Spleen (tissue), 11 donors: ENCODE results near the gene ADAMTS12. TPM values are rescaled to one million over a fixed set of nuclear protein-coding genes. Genes with fewer than 3 reads are reported as not detected.

Experiments used
- DNase-seq: peaks from one replicate; pipeline ENCODE4 v3.0.0-alpha.2; 2020
- H3K27ac ChIP-seq, 8 donors: fragments of 200-600 bp; sonication (generic) in 7 of 8; 1 replicate in 4 of 8; 2 replicates in 4 of 8; pipeline versions ENCODE4 v1.5.0 to v1.8.0; 2016 to 2021; ENCODE audit warnings: inconsistent platforms in 4 of 8, mild to moderate bottlenecking in 4 of 8, moderate library complexity in 1 of 8
- H3K27me3 ChIP-seq, 7 donors: fragments of 200-600 bp; sonication (generic) in 6 of 7; replicated peaks in 1 of 7; 1 replicate in 4 of 7; 2 replicates in 3 of 7; pipeline versions ENCODE4 v1.5.0 to v1.8.0; 2016 to 2021; ENCODE audit warnings: inconsistent platforms in 3 of 7, mild to moderate bottlenecking in 1 of 7
- H3K36me3 ChIP-seq, 6 donors: fragments of 200-600 bp; sonication (generic) in 5 of 6; 1 replicate in 4 of 6; 2 replicates in 2 of 6; pipeline versions ENCODE4 v1.5.0 to v1.8.0; 2016 to 2021; ENCODE audit warnings: inconsistent platforms in 2 of 6
- H3K4me1 ChIP-seq, 6 donors: fragments of 200-600 bp; sonication (generic) in 5 of 6; 1 replicate in 3 of 6; 2 replicates in 3 of 6; pipeline versions ENCODE4 v1.5.0 to v1.8.0; 2016 to 2021; ENCODE audit warnings: inconsistent platforms in 3 of 6
- H3K4me3 ChIP-seq, 8 donors: fragments of 200-600 bp; sonication (generic) in 7 of 8; 1 replicate in 4 of 8; 2 replicates in 4 of 8; pipeline versions ENCODE4 v1.5.0 to v1.8.0; 2016 to 2021; ENCODE audit warnings: inconsistent platforms in 4 of 8, mild to moderate bottlenecking in 4 of 8, moderate library complexity in 2 of 8
- H3K9me3 ChIP-seq, 8 donors: fragments of 200-600 bp; sonication (generic) in 7 of 8; 1 replicate in 4 of 8; 2 replicates in 4 of 8; pipeline versions ENCODE4 v1.5.0 to v1.8.0; 2016 to 2021; ENCODE audit warnings: inconsistent platforms in 4 of 8
- POLR2A ChIP-seq, 3 donors: fragments of 450-650 bp; IDR thresholded peaks; one replicate each; pipeline ENCODE4 v1.5.1; 2017; ENCODE audit warnings: antibody characterized with exemption in 3 of 3, mild to moderate bottlenecking in 1 of 3
- POLR2AphosphoS5 ChIP-seq, 3 donors: sonication (generic); formaldehyde crosslinking; IDR thresholded peaks; one replicate each; pipeline ENCODE4 v1.5.1; 2017; ENCODE audit warnings: antibody characterized with exemption in 3 of 3
- WGBS, 5 donors: extraction: QIAGEN DNeasy Blood & Tissue Kit in 3 of 5; methylation state at CpG; one replicate each; pipeline versions ENCODE4 v1.1.5 to v1.1.7; 2013 to 2018; 5-methylcytosine and 5-hydroxymethylcytosine counted together
- intact Hi-C: fragments of 100-400 bp; cut with DNase I; formaldehyde crosslinking; loops from one replicate; pipeline ENCODE4 v1.15.0; 2023; ENCODE audit warnings: low total_unique reads
- polyA plus RNA-seq, 3 donors: library from polyadenylated mRNA; stranded (reverse); fragments of 200-250 nt; gene quantifications; one replicate each; pipeline ENCODE4 v1.2.1, GENCODE V29; 2013
- total RNA-seq, 7 donors: library from RNA; depleted of rRNA in 3 of 7; stranded (reverse); fragments of >200 nt in 3 of 7; fragmentation: NEBNext Ultra II Directional in 4 of 7; extraction: Animal tissue kit (Norgen Biotek cat#: 25700) in 4 of 7; gene quantifications; one replicate each; pipeline versions ENCODE4 v1.1.0 to v1.2.1, GENCODE V29; 2016 to 2021
- TF ChIP-seq, protein P1 (sequence below), 11 experiments: fragments of 200-600 bp in 7 of 11; fragments of 450-650 bp in 4 of 11; sonication (generic) in 4 of 11; IDR thresholded peaks in 8 of 11; conservative IDR thresholded peaks in 3 of 11; 1 replicate in 7 of 11; 2 replicates in 4 of 11; pipeline versions ENCODE4 v1.4.0 to v1.8.0; 2016 to 2021; ENCODE audit warnings: antibody characterized with exemption in 11 of 11, inconsistent platforms in 4 of 11, mild to moderate bottlenecking in 1 of 11
- donor health status: healthy with polysubstance abuse.
- donor health status: DM: no; HTN: no; CAD: no; lungs with moderate emphysema.
- donor health status: DM: no; HTN: no; CAD: no.
- donor health status: Bipolar disorder and iron deficiency.
- donor health status: healthy.
- donor health status: DM: no; HTN: no; CAD: no.
- donor health status: DM: yes; HTN: yes; CAD: no.

ADAMTS12 gene
- total and polyA plus RNA-seq, 10 donors, result 0.07 to 4.3 (median 1.4) TPM

DNA sequence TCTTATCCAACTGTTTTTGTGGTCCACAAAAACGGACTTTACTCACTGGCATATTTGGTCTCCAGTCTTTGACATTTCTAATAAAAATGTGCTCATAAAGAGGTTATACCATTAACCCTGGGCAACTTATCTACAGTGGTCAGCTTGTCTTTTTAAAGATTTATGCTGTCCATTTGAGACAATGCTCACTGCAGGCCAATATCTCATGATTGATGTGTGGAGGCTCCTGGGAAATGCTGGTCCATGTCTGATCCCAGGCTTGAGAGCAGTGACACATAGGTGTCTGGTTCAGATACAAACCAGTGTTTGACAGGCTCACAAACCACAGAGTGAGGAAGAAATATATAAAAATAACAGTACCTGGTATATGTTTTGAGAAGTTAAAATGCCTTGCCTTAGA is 270.3 kb downstream of the ADAMTS12 start:
- no peaks in the 10 kb centered on the region for H3K27me3 ChIP-seq
- WGBS, 5 donors, result 64 to 83% (median 74%) methylated on average over 1 of the region's 1 CpG
- no peak overlapping the region for H3K4me3 ChIP-seq
- no peaks in the 10 kb centered on the region for H3K4me1 ChIP-seq
- H3K9me3 ChIP-seq, result no peaks in the 10 kb centered on the region
- no peak overlapping the region for H3K27ac ChIP-seq
- intact Hi-C loops, result no loop called here
- no peaks in the 10 kb centered on the region for H3K36me3 ChIP-seq
- no peak for DNase-seq
- TF ChIP-seq POLR2A (IDR thresholded peaks at IDR 0.05) (no peak), POLR2AphosphoS5 (IDR thresholded peaks at IDR 0.05) (no peak)
- TF ChIP-seq, protein P1, sequence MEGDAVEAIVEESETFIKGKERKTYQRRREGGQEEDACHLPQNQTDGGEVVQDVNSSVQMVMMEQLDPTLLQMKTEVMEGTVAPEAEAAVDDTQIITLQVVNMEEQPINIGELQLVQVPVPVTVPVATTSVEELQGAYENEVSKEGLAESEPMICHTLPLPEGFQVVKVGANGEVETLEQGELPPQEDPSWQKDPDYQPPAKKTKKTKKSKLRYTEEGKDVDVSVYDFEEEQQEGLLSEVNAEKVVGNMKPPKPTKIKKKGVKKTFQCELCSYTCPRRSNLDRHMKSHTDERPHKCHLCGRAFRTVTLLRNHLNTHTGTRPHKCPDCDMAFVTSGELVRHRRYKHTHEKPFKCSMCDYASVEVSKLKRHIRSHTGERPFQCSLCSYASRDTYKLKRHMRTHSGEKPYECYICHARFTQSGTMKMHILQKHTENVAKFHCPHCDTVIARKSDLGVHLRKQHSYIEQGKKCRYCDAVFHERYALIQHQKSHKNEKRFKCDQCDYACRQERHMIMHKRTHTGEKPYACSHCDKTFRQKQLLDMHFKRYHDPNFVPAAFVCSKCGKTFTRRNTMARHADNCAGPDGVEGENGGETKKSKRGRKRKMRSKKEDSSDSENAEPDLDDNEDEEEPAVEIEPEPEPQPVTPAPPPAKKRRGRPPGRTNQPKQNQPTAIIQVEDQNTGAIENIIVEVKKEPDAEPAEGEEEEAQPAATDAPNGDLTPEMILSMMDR (IDR thresholded peaks at IDR 0.05 in 8 of 11, conservative IDR thresholded peaks at IDR 0.05 in 3 of 11), result no peak

DNA sequence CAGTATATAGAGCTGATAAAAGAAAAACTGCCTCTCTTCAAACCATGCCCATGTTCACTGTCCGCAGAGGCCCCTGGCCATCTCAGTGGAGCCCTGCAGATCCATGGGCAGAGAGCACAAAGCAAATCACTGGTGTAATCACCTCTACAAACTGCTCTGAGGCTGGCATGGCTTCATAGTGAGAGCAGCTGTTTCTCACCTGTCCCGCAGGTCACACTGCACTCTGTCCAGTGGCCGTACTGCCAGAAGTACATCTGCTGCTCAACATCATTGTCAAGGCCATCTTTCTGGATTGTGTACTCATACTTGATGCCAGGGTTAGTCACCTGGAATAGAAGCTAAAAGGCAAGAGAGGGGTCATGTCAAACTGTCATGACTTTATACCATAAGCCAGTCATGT is 277.8 kb downstream of the ADAMTS12 start:
- H3K36me3 ChIP-seq, result no peaks in the 10 kb centered on the region
- H3K9me3 ChIP-seq, result no peaks in the 10 kb centered on the region
- H3K27me3 ChIP-seq, result no peaks in the 10 kb centered on the region
- no peak overlapping the region for H3K27ac ChIP-seq
- H3K4me1 ChIP-seq, result no peaks in the 10 kb centered on the region
- 89 to 99% (median 93%) methylated on average over 3 of the region's 3 CpGs for WGBS, 5 donors
- intact Hi-C loops, result no loop called here
- no peak for DNase-seq
- H3K4me3 ChIP-seq, result no peak overlapping the region
- TF ChIP-seq POLR2A (IDR thresholded peaks at IDR 0.05) (no peak), POLR2AphosphoS5 (IDR thresholded peaks at IDR 0.05) (no peak)
- TF ChIP-seq, protein P1 (IDR thresholded peaks at IDR 0.05 in 8 of 11, conservative IDR thresholded peaks at IDR 0.05 in 3 of 11), result no peak

DNA sequence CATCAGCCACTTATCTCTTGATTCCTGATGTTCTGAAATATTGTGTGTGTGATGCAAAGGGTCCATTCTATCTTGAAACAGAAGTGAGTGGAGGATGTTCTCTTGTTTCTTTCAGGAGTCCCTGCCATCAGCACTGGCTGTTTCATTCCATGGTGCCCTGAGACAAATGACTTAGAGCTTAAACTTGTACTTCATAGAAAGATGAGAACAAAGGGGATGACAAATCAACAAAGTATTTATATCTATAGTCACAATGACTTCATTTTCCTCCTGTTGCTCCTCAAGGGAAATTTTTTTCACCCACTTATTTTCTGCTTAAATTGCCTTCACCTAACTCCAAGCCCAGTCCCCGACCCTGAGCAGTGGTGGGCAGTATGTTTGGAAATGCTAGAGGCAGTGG is 279.4 kb downstream of the ADAMTS12 start:
- intact Hi-C loops, result no loop called here
- no peaks in the 10 kb centered on the region for H3K36me3 ChIP-seq
- no peak for DNase-seq

DNA sequence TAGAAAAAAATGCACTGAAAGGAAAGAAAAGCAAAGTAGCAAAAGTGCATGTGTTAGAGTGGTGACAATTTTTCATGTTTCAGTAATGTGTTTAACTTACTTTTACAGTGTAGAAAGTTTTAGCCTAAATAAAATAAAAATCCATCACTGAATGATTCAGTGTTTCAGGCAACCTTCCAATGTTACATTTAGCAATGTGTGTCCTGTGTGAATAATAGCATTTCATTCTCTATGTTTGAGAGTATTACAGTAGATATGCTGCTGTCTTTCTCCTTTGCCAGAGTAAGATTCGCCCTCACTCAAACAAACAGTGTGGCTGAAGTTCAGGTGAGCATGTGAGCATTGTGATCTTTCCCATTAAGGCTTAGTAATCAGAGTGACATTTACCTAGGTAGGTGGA is 279.9 kb downstream of the ADAMTS12 start:
- Histone ChIP-seq H3K27ac (no peak overlapping the region), H3K9me3 (no peaks in the 10 kb centered on the region), H3K27me3 (no peaks in the 10 kb centered on the region), H3K4me1 (no peaks in the 10 kb centered on the region), H3K4me3 (no peak overlapping the region), H3K36me3 (no peaks in the 10 kb centered on the region)
- DNase-seq, result no peak
- WGBS, 5 donors, result 82 to 97% (median 92%) methylated on average over 1 of the region's 1 CpG
- TF ChIP-seq, protein P1 (IDR thresholded peaks at IDR 0.05 in 8 of 11, conservative IDR thresholded peaks at IDR 0.05 in 3 of 11), result no peak
- TF ChIP-seq POLR2A (IDR thresholded peaks at IDR 0.05), result no peak
- no peak for TF ChIP-seq POLR2AphosphoS5 (IDR thresholded peaks at IDR 0.05)
- intact Hi-C loops, result no loop called here

More for the DNA sequence above, 279.4 kb downstream of the ADAMTS12 start:
- Histone ChIP-seq H3K4me1 (no peaks in the 10 kb centered on the region), H3K27ac (no peak overlapping the region), H3K27me3 (no peaks in the 10 kb centered on the region), H3K9me3 (no peaks in the 10 kb centered on the region), H3K4me3 (no peak overlapping the region)
- TF ChIP-seq, protein P1 (IDR thresholded peaks at IDR 0.05 in 8 of 11, conservative IDR thresholded peaks at IDR 0.05 in 3 of 11), result no peak
- TF ChIP-seq POLR2A (IDR thresholded peaks at IDR 0.05) (no peak), POLR2AphosphoS5 (IDR thresholded peaks at IDR 0.05) (no peak)
- 64 to 87% (median 75%) methylated on average over 1 of the region's 1 CpG for WGBS, 5 donors
